ENCODE measurements around the gene AFF3.

DNA sequence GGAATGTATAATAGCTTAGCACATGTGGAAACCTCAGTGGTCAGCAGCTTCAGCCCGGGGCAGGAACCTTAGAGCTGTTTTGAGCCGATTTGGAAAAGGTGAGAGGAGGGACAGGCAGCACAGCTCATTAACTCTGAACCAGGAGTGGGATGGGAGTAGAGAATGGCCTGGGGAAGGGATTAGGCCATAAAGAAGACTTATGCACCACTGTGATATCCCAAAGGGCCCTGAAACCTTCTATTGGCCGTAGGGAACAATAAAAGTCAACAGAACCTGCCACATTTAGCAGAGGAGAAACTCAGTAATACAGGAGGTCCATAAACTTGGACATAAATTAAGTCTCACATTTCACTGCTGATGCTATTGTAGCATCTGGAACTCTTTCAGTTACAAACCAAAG lies 528.4 kb downstream of the AFF3 start:
- TF ChIP-seq EP300 (IDR thresholded peaks at IDR 0.05) (no peak), POLR2A (IDR thresholded peaks at IDR 0.05) (no peak), POLR2AphosphoS5 (IDR thresholded peaks at IDR 0.05) (no peak)
- TF ChIP-seq, protein P1, sequence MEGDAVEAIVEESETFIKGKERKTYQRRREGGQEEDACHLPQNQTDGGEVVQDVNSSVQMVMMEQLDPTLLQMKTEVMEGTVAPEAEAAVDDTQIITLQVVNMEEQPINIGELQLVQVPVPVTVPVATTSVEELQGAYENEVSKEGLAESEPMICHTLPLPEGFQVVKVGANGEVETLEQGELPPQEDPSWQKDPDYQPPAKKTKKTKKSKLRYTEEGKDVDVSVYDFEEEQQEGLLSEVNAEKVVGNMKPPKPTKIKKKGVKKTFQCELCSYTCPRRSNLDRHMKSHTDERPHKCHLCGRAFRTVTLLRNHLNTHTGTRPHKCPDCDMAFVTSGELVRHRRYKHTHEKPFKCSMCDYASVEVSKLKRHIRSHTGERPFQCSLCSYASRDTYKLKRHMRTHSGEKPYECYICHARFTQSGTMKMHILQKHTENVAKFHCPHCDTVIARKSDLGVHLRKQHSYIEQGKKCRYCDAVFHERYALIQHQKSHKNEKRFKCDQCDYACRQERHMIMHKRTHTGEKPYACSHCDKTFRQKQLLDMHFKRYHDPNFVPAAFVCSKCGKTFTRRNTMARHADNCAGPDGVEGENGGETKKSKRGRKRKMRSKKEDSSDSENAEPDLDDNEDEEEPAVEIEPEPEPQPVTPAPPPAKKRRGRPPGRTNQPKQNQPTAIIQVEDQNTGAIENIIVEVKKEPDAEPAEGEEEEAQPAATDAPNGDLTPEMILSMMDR (IDR thresholded peaks at IDR 0.05): no peak
